ENCODE measurements around the gene TM6SF1. TPM values are rescaled to one million over a fixed set of nuclear protein-coding genes. Genes with fewer than 3 reads are reported as not detected.

The TM6SF1 gene
- total and polyA plus RNA-seq, 2 of the 8 experiments (the other 6 are each of a cell fraction or from before 2014, with no cell fraction given) = 0.74 to 1.0 TPM

GRCh38 chr15:83114856-83115255 lies 7.4 kb downstream of the TM6SF1 start:
- FAIRE-seq = no peak
- WGBS, 2 experiments (ENCODE audit: extremely low coverage in 1 of 2, insufficient coverage in 1 of 2, insufficient read length in 1 of 2, insufficient replicate concordance in 2 of 2, low coverage in 1 of 2, low lambda C conversion rate in 2 of 2, missing lambda C conversion rate in 1 of 2) = 90% methylated on average over 4 of the region's 6 CpGs; no CpG with 5 or more reads in 1 of the 2 experiments

More at GRCh38 chr15:83114856-83115255, 7.4 kb downstream of the TM6SF1 start:
- Histone ChIP-seq H3K56ac (replicated peaks; ENCODE audit: insufficient read length, low read depth, low read length) (no peak overlapping the region), H2AK5ac (ENCODE audit: low read depth, low read length) (no peak overlapping the region), H3K27me3 (replicated peaks in 1 of 4; ENCODE audit: control insufficient read depth in 3 of 4, extremely low read depth in 1 of 4, insufficient read depth in 3 of 4, low read length in 3 of 4) (no peaks in the 10 kb centered on the region; a peak in 1 of 7 replicates), H3K14ac (ENCODE audit: insufficient read length) (no peak overlapping the region), H3K4ac (replicated peaks; ENCODE audit: insufficient read length, low read depth, low read length) (no peak overlapping the region), H3K23me2 (ENCODE audit: low read depth, low read length) (peaks cover 6% of the 10 kb centered on the region; the same call in 1 of the 2 replicates), H2AFZ (ENCODE audit: low read length) (no peak overlapping the region), H4K91ac (replicated peaks; ENCODE audit: insufficient read length, low read length) (no peak overlapping the region), H3K4me3 (ENCODE audit: extremely low read depth in 1 of 4, insufficient read depth in 2 of 4, low read depth in 3 of 4, low read length in 4 of 4) (no peak overlapping the region), H2BK120ac (replicated peaks; ENCODE audit: low read depth, low read length) (no peak overlapping the region), H3K18ac (ENCODE audit: extremely low read depth, low read length) (no peak overlapping the region), H3K9me3 (ENCODE audit: insufficient read depth in 2 of 2, low read depth in 1 of 2, low read length in 1 of 2) (no peaks in the 10 kb centered on the region), H3K9ac (replicated peaks in 1 of 4; ENCODE audit: extremely low read depth in 1 of 4, low read depth in 3 of 4, low read length in 3 of 4) (no peak overlapping the region), H3K4me2 (ENCODE audit: insufficient read depth in 1 of 2, low read depth in 2 of 2, low read length in 2 of 2) (no peak overlapping the region), H2BK15ac (ENCODE audit: low read length) (no peak overlapping the region), H2BK12ac (ENCODE audit: low read depth, low read length) (no peak overlapping the region), H3K27ac (ENCODE audit: low read depth, low read length) (no peak overlapping the region), H2BK20ac (ENCODE audit: low read length) (no peak overlapping the region), H4K8ac (ENCODE audit: extremely low read depth, insufficient read depth, low read length) (no peak overlapping the region), H3K79me1 (ENCODE audit: low read depth, low read length) (no peaks in the 10 kb centered on the region), H4K20me1 (replicated peaks in 1 of 2; ENCODE audit: control insufficient read depth in 1 of 2, insufficient read depth in 2 of 2, low read length in 2 of 2) (peaks cover 0 to 2% of the 10 kb centered on the region in 2 experiments), H3K79me2 (ENCODE audit: control insufficient read depth in 1 of 2, insufficient read depth in 2 of 2, low read length in 2 of 2) (no peaks in the 10 kb centered on the region), H4K5ac (ENCODE audit: insufficient read length, low read depth, low read length) (no peak overlapping the region), H3K36me3 (ENCODE audit: control insufficient read depth in 2 of 4, insufficient read depth in 4 of 4, low read length in 3 of 4) (no peaks in the 10 kb centered on the region), H3K23ac (ENCODE audit: insufficient read length) (no peak overlapping the region), H2BK5ac (ENCODE audit: low read depth, low read length) (no peak overlapping the region), H3K4me1 (replicated peaks in 1 of 4; ENCODE audit: control insufficient read depth in 3 of 4, insufficient read depth in 4 of 4, low read length in 3 of 4) (no peaks in the 10 kb centered on the region)
- POLR2A ChIA-PET (ENCODE audit: partially characterized antibody) = no interaction called here
- TF ChIP-seq CTCF (IDR thresholded peaks at IDR 0.05; ENCODE audit: control extremely low read depth in 1 of 3, insufficient read depth in 1 of 3, low read depth in 1 of 3, low read length in 3 of 3) (no peak), CREB1 (IDR thresholded peaks at IDR 0.05) (no peak), GTF2F1 (IDR thresholded peaks at IDR 0.05; ENCODE audit: borderline replicate concordance, low read depth, low read length) (no peak), NANOG (IDR thresholded peaks at IDR 0.05; ENCODE audit: insufficient read depth, low read depth, low read length, poor library complexity, severe bottlenecking) (no peak), RAD21 (IDR thresholded peaks at IDR 0.05 in 1 of 2, conservative IDR thresholded peaks at IDR 0.05 in 1 of 2; ENCODE audit: low read depth in 2 of 2, low read length in 2 of 2) (no peak), FOSL1 (IDR thresholded peaks at IDR 0.05; ENCODE audit: insufficient read depth, low read depth, low read length) (no peak), NRF1 (IDR thresholded peaks at IDR 0.05; ENCODE audit: low read depth, low read length) (no peak), YY1 (IDR thresholded peaks at IDR 0.05; ENCODE audit: low read depth, low read length) (no peak), HDAC6 (IDR thresholded peaks at IDR 0.05; ENCODE audit: low read depth, low read length) (no peak), EGR1 (IDR thresholded peaks at IDR 0.05; ENCODE audit: borderline replicate concordance, low read depth, low read length) (no peak)
- TF ChIP-seq, protein P1, sequence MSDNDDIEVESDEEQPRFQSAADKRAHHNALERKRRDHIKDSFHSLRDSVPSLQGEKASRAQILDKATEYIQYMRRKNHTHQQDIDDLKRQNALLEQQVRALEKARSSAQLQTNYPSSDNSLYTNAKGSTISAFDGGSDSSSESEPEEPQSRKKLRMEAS (IDR thresholded peaks at IDR 0.05) = no peak
- CTCF ChIA-PET (ENCODE audit: partially characterized antibody) = interaction anchor here (1.2 kb wide), 1 partner anchor 27 kb away, joined by 3 read pairs; no protein-coding TSS in a partner anchor
- no peak for DNase-seq (ENCODE audit: low read depth in 1 of 2, low spot score in 2 of 2)

Measured in H1 (cell line).